IPS DF 4.7 (cell line): ENCODE measurements around the gene KPNA2.

Experiments used
- DNase-seq: peaks from one replicate; pipeline ENCODE4 v3.0.0-alpha.2; 2013; ENCODE audit warnings: low spot score; ENCODE audit errors: extremely low read depth

Gene KPNA2

DNA sequence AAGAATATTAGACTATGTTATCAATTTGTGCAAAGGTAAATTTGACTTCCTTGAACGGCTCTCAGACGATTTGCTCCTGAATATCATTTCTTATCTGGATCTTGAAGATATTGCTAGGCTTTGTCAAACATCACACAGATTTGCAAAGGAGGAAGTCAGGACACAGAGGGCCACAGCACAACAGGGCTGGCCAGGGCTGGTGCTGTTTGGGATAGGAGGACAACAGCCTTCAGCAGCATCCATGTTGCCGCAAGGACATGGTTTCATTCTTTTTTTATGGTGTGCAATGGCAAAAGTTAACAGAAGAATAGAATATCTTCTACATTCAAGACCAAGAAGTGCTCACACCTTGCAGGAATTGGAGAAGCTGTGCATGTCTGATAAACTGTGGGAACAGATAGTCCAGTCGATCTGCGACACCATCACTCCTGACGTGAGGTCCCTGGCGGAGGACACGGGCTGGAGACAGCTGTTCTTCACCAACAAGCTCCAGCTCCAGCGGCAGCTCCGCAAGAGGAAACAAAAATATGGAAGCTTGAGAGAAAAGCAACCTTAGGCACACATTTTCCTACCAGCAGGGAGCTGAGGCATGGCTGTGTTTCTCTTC is 59.8 kb downstream of the KPNA2 start:
- DNase-seq, result no peak

GRCh38 chr17:68096111-68096510 is 60.6 kb downstream of the KPNA2 start:
- DNase-seq, result no peak
